K562 (cell line): ENCODE measurements around the gene DKK3. TPM values are rescaled to one million over a fixed set of nuclear protein-coding genes. Genes with fewer than 3 reads are reported as not detected.

Source experiments
- ATAC-seq: fragments of 200-7000 bp; cut with Tn5 transposase; 3 replicates; pipeline ENCODE4 v1.9.1; 2020; ENCODE audit warnings: moderate library complexity
- BruUV-seq: library from RNA; stranded (reverse); fragments of 400-500 nt; replicated peaks from 2 replicates; lab custom pipeline; 2021; lab: Mats Ljungman, UMichigan
- CTCF ChIA-PET: fragments of 300-600 bp; formaldehyde crosslinking; extraction: SDS; loops from one replicate; lab custom pipeline; 2021; ENCODE audit warnings: low intra/inter-chr PET ratio; lab: Yijun Ruan, JAX
- POLR2A ChIA-PET: fragments of 300-600, 350-650 bp; sonication (Branson Sonifier 250); formaldehyde crosslinking; extraction: SDS; loops from one replicate; lab custom pipeline; 2021; ENCODE audit warnings: antibody characterized with exemption, inconsistent platforms; lab: Yijun Ruan, JAX
- DNase-seq, 4 experiments: peaks; one replicate each; pipeline versions ENCODE4 v3.0.0 to v3.0.0-alpha.2; 2011 to 2018; ENCODE audit warnings: low spot score in 3 of 4, mixed read lengths in 3 of 4; ENCODE audit errors: extremely low read depth in 1 of 4
- FAIRE-seq: peaks from 2 replicates; lab custom pipeline; 2011; peaks lifted over from hg19 to GRCh38; lab: Jason Lieb, UNC
- H2AFZ ChIP-seq: 2 replicates; pipeline ENCODE4 v1.6.0; 2011; ENCODE audit warnings: low read depth, low read length, control low read depth, inconsistent platforms
- H3K27ac ChIP-seq: fragments of 200-600 bp; 3 replicates; pipeline ENCODE4 v1.8.0; 2011; ENCODE audit warnings: low read depth, mild to moderate bottlenecking, control low read depth, inconsistent platforms, low read length, moderate library complexity, mixed read lengths; ENCODE audit errors: extremely low read depth
- H3K27me3 ChIP-seq, 2 experiments: fragments of 300-600 bp in 1 of 2; 2 replicates in 1 of 2; 3 replicates in 1 of 2; pipeline versions ENCODE4 v1.6.0 to v1.8.0; 2011; ENCODE audit warnings: inconsistent platforms in 2 of 2, low read length in 2 of 2, mild to moderate bottlenecking in 1 of 2, mixed read lengths in 1 of 2, moderate library complexity in 1 of 2; ENCODE audit not compliant: control insufficient read depth in 2 of 2, insufficient read depth in 2 of 2
- H3K36me3 ChIP-seq: fragments of 300-600 bp; 3 replicates; pipeline ENCODE4 v1.8.0; 2011; ENCODE audit warnings: mild to moderate bottlenecking, low read length, inconsistent platforms; ENCODE audit not compliant: control insufficient read depth, insufficient read depth
- H3K4me1 ChIP-seq, 2 experiments: fragments of 200-600 bp in 1 of 2; replicated peaks in 1 of 2; 2 replicates in 1 of 2; 3 replicates in 1 of 2; pipeline versions ENCODE4 v1.5.1 to v1.8.0; 2011; ENCODE audit warnings: inconsistent platforms in 2 of 2, low read length in 2 of 2, mild to moderate bottlenecking in 1 of 2, mixed read lengths in 1 of 2, moderate library complexity in 1 of 2; ENCODE audit not compliant: control insufficient read depth in 2 of 2, insufficient read depth in 2 of 2
- H3K4me2 ChIP-seq: 2 replicates; pipeline ENCODE4 v1.6.1; 2011; ENCODE audit warnings: low read length, control low read depth, inconsistent platforms, mixed read lengths; ENCODE audit not compliant: insufficient read depth
- H3K4me3 ChIP-seq: fragments of 200-600 bp; sonication (generic), shearing (Covaris generic); 2 replicates; pipeline ENCODE4 v1.5.1; 2016; ENCODE audit warnings: control low read depth, inconsistent platforms
- H3K79me2 ChIP-seq: fragments of 200-600 bp; 3 replicates; pipeline ENCODE4 v1.8.0; 2011; ENCODE audit warnings: low read length, inconsistent platforms; ENCODE audit not compliant: control insufficient read depth, insufficient read depth
- H3K9ac ChIP-seq, 2 experiments: 2 replicates each; pipeline versions ENCODE4 v1.6.0 to v1.6.1; 2011; ENCODE audit warnings: low read depth in 2 of 2, low read length in 2 of 2, control low read depth in 1 of 2, inconsistent platforms in 1 of 2, mild to moderate bottlenecking in 1 of 2, mixed read lengths in 1 of 2; ENCODE audit not compliant: insufficient read depth in 1 of 2
- H3K9me1 ChIP-seq: one replicate; pipeline ENCODE4 v1.6.0; 2011; ENCODE audit warnings: inconsistent platforms, mild to moderate bottlenecking, low read length, moderate library complexity; ENCODE audit not compliant: control insufficient read depth, insufficient read depth
- H3K9me3 ChIP-seq: replicated peaks from 2 replicates; pipeline ENCODE4 v1.5.1; 2011; ENCODE audit warnings: low read depth, low read length, inconsistent platforms; ENCODE audit not compliant: control insufficient read depth, insufficient read depth
- H4K20me1 ChIP-seq: replicated peaks from 2 replicates; pipeline ENCODE4 v1.6.1; 2011; ENCODE audit warnings: low read length, inconsistent platforms, mixed read lengths; ENCODE audit not compliant: control insufficient read depth, insufficient read depth
- HLTF ChIP-seq: fragments of 450-650 bp; IDR thresholded peaks from 2 replicates; pipeline ENCODE4 v1.6.1; 2016
- ZNF239 ChIP-seq: fragments of 250-450 bp; sonication (Bioruptor Pico); IDR thresholded peaks from 2 replicates; pipeline ENCODE4 v1.4.0; 2020; ENCODE audit warnings: mild to moderate bottlenecking
- WGBS: fragments of 100-300 bp; shearing (Covaris generic); methylation state at CpG from one replicate; pipeline ENCODE4 v1.1.6; 2016; ENCODE audit warnings: low coverage, mixed read lengths; ENCODE audit not compliant: insufficient coverage; ENCODE audit errors: missing lambda C conversion rate; 5-methylcytosine and 5-hydroxymethylcytosine counted together
- in situ Hi-C: fragments of 300-500 bp; cut with MboI; formaldehyde crosslinking; loops from 4 replicates; pipeline ENCODE4 v1.15.0; 2018; ENCODE audit warnings: inconsistent platforms, mixed read lengths
- intact Hi-C: fragments of 100-400 bp; cut with micrococcal nuclease; formaldehyde crosslinking; loops from 2 replicates; pipeline ENCODE4 v1.14.2; 2022
- polyA plus RNA-seq, 8 experiments: library from polyadenylated mRNA; depleted of rRNA in 4 of 8; stranded (reverse) in 5 of 8; unstranded in 3 of 8; fragments of >200 nt; fragmentation: Nextera tagmentation in 2 of 8; fragmentation: Illumina TruSeq in 1 of 8; extraction: Ambion mirVana in 2 of 8; extraction: Trizol in 1 of 8; gene quantifications; 2 replicates each; pipeline versions ENCODE4 v1.2.1 to v1.2.3, GENCODE V29; 2011 to 2014; ENCODE audit warnings: inconsistent platforms in 1 of 8, missing spikeins in 1 of 8
- total RNA-seq, 7 experiments: library from RNA; depleted of rRNA in 6 of 7; stranded (reverse); fragments of >200 nt in 6 of 7; fragmentation: Illumina TruSeq in 2 of 7; extraction: Trizol in 2 of 7; gene quantifications; 2 replicates each; pipeline versions ENCODE4 v1.2.1 to v1.2.3, GENCODE V29; 2011 to 2021; ENCODE audit warnings: low replicate concordance in 1 of 7
- TF ChIP-seq, protein P1 (sequence below): fragments of 250-450 bp; sonication (Bioruptor Pico); IDR thresholded peaks from 2 replicates; pipeline ENCODE4 v1.4.0; 2020

The DKK3 gene
- total and polyA plus RNA-seq, 9 of the 15 experiments (the other 6 are each of a cell fraction or from before 2014, with no cell fraction given), result 0.14 to 0.85 (median 0.38) TPM; not detected in 6

DNA sequence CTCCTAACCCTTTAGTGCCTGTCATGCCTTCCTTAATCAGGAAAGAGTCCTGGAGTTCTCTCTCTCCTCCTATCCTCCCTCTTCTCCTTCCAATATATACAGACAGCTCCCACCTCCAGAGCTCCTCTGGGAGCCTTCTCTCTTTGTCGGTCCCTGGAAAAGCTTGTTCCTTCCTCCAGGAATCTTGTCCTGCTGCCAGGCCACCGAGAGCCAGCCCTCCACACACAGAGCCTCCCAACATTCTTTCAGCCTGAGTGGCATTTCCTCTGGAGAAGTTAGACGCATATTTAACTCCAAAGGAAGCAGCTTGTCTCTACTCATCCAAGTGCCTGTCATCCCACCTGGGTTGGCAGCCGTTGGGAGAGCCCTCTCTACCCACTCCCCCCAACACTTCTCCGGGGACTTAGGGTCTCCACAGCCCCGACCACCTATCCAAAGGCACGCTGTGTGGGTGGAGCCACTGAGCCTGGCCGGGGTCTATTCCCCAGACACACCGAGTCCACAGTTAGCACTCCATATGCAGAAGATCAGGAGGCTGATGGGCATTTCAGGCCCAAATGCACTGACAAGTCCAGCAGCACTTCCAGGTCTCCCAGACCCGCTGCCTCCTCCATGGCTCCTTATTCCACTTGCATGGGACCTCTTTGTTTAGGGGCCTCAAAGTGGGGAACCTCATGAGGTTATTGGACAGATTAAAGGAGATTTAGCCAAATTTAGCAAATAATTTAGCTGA, 31.1 kb downstream of the DKK3 start:
- 0 out of 2 replicates have a peak, but pooled peaks cover 1% of the 10 kb centered on the region for H3K9me3 ChIP-seq
- H3K4me3 ChIP-seq, result no peak overlapping the region
- H3K9ac ChIP-seq, result no peak overlapping the region
- no peaks in the 10 kb centered on the region for H4K20me1 ChIP-seq
- H3K9me1 ChIP-seq, result no peaks in the 10 kb centered on the region
- BruUV-seq, result no TSS peak
- H3K4me1 ChIP-seq, result peaks cover 0 to 4% of the 10 kb centered on the region in 2 experiments; a peak in 3 of 5 replicates
- peaks cover 11 to 68% of the 10 kb centered on the region in 2 experiments; a peak in 4 of 5 replicates for H3K27me3 ChIP-seq
- intact Hi-C loops (no loop called here), in situ Hi-C loops (no loop called here)
- TF ChIP-seq, protein P1, sequence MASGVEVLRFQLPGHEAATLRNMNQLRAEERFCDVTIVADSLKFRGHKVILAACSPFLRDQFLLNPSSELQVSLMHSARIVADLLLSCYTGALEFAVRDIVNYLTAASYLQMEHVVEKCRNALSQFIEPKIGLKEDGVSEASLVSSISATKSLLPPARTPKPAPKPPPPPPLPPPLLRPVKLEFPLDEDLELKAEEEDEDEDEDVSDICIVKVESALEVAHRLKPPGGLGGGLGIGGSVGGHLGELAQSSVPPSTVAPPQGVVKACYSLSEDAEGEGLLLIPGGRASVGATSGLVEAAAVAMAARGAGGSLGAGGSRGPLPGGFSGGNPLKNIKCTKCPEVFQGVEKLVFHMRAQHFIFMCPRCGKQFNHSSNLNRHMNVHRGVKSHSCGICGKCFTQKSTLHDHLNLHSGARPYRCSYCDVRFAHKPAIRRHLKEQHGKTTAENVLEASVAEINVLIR, result no peak
- TF ChIP-seq HLTF (no peak), ZNF239 (CRISPR knock-in tag) (peak; percentile 87)
- no peak overlapping the region for H3K4me2 ChIP-seq
- no peaks in the 10 kb centered on the region for H3K79me2 ChIP-seq
- no peak overlapping the region for H2AFZ ChIP-seq
- WGBS, result 2% methylated on average over 10 of the region's 10 CpGs
- no peak for DNase-seq
- CTCF ChIA-PET, result no interaction called here
- H3K36me3 ChIP-seq, result no peaks in the 10 kb centered on the region
- H3K27ac ChIP-seq, result no peak overlapping the region
- FAIRE-seq, result no peak
- no peak for ATAC-seq
- POLR2A ChIA-PET, result interaction anchor here (0.7 to 0.8 kb wide), 2 partner anchors 137 to 166 kb away, joined by 3 read pairs; no protein-coding TSS in a partner anchor
